Activated T-cell treated with anti-CD3 and anti-CD28 coated beads for 24 hours (primary cell): ENCODE results near the gene VIT.
"Not testable (repeated sequence)": the region's sequence is repeated elsewhere in the genome, so short reads cannot be mapped to it uniquely, and the experiment has no call there.

Source experiments
- DNase-seq: peaks from one replicate; pipeline ENCODE4 v3.0.0-alpha.2; 2020; ENCODE audit warnings: low read depth

Gene VIT

GRCh38 chr2:36808386-36809068, 112.0 kb downstream of the VIT start:
- no peak for DNase-seq

DNA sequence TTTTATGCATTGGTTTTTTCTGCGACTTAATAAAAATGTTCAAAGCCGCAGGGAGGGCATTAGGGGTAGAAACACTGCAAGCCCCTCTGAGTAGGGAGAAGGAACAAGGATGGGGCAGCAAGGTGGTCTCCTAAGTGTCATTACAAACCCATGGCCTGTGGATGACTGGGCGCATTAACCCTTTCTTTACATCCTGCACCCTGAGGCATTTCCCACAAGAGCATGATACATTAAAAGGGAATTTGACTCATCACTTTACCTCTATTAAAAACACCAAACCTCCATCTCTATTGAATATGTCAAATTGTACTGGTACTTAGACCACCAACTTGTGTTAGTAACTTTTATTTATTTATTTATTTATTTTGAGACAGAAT, 112.5 kb downstream of the VIT start:
- no peak for DNase-seq

DNA sequence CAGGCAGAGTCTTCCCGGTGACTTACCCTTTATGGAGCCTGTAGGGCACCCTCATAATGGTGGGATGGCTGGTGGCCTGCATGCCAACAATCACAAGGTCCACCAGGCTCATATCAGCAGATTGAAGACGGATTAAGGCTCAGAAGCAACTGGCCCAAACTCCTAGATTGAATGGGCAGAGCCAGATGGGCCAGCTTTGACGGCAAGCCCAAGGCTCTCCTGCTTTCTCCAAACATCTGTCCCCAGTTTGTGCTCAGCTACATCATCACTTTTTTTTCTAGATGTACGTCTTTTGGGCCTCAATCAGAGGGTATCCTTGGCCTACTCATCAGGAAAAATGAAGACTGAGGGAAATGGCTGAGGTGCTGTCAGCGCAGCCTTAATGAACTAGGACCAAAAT, 114.6 kb downstream of the VIT start:
- no peak for DNase-seq

DNA sequence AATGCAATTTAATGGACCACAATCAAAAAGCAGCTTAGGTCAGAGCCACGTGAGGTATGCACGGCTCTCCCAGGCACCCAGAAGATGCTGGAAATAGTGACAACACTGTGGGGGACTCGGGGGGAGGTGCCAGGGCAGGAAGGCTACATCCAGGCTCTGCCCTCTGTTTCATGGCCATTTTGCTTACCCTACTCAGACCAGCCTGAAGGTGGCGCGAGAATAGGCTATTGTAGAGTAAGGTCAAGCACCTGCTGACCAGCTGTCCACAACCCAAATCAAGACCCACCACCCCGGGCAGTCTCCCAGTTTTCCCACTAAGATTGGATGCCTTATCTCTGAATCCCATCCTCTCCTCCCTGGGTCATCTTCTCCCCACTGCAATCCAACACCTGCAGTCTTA, 115.7 kb downstream of the VIT start:
- no peak for DNase-seq

- no peak for DNase-seq
Measured at GRCh38 chr2:36818542-36818941, 122.0 kb downstream of the VIT start.

DNA sequence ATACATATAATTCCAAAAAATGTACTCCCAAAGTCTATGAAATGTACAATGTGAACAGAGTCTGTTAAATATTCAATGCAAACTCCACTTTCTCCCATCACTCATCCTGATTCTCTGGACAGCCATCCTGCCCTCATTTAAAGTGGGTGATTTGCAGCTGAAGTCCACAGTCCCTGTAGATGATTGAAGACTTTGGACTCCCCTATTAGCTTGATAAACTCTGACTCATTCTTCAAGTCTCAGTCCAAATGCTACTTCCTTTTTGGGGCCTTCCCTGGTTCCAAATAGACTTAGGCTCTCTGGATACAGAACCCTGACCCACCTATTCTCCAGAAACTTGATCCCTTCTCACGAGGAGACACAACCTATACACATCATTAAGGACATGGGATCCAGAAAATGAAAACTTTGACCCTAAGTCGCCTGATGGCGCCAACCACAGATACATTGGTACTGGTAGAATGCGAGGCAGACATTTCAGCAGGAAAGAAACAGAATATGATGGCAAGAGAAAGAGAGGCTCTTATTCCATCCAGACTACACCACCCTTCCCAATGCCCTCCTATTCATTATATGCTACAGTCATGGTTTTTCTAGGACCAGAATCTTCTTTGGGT, 122.7 kb downstream of the VIT start:
- no peak for DNase-seq

DNA sequence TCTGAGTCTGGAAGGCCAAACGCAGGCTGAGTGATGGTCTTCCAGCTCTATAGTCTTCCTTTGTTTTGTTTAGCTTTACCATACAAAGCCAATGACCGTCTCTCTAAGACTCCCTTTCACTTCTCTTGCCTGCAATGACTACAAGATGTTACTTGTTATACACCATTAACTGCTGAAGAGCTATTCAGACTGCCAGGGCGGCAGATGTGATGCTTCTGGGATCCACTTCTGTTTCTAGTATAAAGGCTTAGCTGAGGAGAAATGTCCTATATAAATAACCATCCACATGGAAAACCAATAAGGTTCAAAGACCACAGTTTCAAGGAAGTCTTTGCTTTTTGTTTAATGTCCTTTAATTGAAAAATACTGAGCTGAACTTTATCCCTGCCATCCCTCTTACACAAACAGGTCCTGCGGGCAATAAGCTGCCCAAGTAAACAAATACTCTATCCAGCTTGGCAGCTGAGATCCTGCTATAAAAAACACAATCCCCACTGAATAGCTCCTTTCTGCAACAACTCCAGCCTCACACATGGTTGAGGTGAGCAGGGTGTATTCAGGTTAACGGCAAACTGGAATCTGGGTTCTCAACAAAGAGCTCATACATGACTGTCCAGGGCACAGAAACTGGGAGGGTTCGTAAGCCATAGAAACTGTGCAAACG, 124.6 kb downstream of the VIT start:
- DNase-seq = no peak

DNA sequence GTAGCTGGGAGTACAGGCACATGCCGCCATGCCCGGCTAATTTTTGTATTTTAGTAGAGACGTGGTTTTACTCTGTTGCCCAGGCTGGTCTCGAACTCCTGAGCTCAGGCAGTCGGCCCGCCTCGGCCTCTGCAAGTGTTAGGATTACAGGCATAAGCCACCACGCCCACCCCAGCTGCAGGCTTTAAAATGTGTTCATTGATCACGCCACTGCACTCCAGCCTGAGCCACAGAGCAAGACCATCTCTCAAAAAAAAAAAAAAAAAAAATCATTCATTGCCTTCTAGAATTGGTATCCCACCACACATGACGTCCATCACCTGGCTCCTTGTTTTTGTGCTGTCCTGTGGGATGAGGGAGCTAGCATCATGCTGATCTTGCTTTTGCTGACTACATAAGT, 127.4 kb downstream of the VIT start:
- no peak for DNase-seq

DNA sequence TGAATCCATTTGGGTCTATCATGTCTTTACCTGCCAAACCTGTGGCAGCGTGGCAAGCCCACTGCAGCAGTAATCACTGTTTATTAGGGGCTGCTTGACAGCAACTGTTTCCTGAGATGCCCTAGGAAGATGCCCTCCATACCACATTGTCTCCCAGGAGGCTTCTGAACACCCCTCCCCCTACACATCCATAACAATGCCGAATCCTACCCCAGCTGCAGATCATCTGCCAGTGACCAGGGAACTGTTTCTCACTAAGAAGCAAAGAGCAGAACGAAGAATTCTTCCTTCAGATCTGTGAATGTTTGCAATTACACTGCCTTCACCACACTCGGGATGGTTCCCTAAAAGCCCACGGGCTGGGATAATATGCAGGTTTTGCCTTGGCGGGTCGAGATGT, 127.8 kb downstream of the VIT start:
- no peak for DNase-seq

GRCh38 chr2:36824683-36825082, 128.2 kb downstream of the VIT start:
- DNase-seq = not testable (repeated sequence)

GRCh38 chr2:36831185-36831584, 134.7 kb downstream of the VIT start:
- DNase-seq = no peak

GRCh38 chr2:36834203-36834602, 137.7 kb downstream of the VIT start:
- DNase-seq = no peak

- DNase-seq = no peak
Measured at GRCh38 chr2:36834731-36835524, 138.4 kb downstream of the VIT start.

DNA sequence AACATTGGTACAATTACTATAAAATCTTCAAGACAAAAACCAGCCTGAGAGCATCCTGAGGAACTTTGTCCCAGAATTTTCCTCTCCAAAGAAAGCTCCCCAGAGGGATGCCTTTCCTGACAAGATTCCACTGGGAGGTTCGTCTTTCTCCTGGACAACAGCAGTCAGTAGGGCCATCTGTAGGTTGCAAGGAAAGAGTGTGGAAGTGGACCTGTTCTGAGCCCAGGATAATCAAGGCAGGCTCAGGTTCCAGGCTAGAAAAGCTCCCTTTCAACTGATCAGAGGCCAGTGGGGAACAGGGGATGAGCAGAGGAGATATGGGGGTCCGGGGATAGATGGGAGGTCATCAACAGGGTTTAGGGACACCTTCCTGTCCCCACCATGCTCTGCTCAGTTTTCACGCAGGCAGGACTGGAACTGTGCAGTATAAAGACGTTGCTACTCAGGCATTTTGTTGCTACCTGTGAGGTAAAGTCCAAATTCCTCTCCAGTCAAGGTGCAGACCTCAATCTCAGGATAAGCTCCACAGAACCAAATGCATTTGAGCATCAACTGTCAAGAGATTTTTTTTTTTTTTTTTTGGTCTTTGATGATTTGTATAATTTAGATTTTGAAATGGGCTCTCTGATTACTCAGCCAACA, 143.6 kb downstream of the VIT start:
- no peak for DNase-seq

DNA sequence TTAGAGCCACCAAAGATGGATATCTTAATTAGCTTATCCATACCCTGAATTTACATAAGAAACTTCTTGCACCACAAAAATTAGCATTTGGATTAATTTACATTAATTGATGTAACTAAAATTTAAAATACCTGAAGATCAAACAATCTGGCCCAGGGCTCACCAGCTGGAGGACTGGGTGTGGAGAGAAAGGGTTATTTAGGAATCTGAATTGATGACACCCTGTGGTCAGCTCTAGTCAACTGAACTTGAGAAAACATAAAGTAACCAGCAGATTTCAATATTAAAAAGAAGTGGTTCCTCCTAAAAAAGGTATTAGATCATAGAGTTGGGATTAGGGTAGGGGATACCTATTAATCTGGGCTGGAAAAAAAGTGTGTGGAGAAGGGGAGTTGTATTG, 147.3 kb downstream of the VIT start:
- no peak for DNase-seq

DNA sequence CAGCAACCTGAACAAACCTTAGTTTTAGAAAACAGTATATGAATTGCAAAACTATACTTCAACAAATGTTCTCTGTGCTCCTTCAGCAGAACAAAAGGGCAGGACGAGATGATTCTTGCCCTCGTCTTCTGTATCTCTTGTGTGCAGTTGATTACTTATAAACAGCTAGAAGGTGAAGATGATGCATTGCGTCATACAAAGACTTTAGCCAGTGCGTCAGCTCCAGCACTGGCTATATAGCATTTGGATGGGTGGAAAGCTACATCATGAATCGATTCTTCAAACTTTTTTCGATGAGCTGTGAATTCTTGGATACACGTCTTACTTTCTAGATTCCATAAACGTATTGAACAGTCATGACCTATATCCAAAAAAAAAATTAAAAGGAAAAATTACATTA, 152.8 kb downstream of the VIT start:
- no peak for DNase-seq

DNA sequence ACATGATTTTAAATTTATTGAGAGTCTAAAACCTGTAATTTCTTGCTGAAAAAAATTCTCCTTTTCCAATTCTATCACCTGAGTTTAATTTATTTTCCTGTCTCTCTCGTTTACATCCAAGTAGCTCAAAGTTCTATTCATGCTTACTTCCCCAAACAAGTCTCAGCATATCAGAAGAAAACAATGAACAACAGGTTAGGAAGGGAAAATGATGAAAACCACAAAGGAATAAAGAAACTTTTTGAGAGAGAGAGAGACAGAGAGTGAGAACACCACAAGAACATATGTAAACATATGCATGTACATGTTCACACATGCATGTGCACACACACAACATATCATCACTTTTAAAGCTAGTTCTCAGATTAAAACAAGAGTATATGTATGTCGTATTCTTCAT, 157.7 kb downstream of the VIT start:
- no peak for DNase-seq

DNA sequence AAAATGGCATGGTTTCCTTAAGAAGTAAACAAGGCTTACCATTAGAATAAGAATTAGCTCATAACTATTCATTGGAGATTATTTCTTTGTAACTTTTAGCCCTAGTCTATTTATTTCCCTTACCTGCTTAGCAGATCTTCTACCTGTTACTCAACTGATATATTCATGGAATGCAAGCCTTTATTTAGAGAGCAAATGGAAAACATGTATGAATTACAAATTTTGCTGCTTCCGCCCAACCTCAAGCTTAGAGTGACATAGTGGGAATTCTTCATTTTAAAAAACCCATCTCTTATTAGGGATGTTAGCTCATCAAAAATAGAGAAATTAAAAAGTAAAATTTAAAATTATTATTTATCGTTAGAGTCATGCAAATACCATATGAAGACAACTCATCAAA, 158.9 kb downstream of the VIT start:
- no peak for DNase-seq

DNA sequence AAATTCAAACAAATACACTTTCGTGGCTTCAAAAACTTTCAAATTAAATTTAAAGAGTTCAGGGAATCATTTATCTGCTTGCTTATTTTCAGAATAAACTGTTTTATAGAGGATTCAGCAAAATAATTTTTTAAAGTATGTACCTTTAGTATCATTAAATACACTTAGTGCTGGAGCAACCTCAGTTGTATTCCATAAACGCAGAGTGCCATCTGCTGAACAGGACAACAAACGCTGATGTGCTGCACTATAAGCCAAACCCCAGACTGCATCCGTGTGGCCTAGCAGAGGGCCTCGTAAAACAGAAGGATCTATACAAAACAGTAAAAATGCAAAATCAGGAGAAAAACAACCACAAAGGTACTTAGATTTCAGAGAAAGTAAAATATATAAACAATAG, 161.2 kb downstream of the VIT start:
- DNase-seq = no peak

DNA sequence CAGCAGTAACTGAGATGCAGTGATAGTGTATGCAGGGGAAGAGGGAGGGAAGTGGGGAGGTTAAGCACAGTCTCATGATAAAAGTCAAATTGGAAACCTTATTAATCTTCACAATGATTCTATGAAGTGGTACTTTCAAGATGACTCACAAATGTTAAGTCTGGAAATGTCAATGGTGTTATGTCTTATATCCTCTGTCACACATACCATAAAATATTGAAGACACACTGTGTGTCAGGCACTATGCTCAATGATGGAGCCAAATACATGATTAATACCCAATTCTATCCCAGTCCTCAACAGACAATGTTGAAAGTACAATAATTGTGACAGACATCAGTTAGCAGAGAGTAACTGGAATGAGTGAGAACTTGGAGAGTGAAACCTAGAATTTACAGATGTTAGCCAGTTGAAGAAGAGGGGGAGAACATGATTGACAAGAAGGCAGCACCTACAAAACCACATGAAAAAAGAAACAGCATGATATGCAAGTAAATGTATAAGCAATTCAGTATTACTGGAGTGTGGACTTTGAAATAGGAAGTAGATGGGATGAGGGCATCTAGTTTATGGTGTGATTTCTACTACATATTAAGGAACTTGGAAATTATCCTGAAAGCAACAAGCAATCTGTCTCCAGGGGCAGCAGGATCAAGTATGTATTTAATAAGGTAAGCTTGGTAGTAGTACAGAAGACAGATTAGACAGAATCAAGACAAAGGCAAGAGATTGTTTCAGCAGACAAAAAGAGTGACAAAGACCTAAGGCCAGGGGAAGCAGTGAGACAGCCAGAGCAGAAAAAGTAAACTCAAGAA, 162.3 kb downstream of the VIT start:
- no peak for DNase-seq

DNA sequence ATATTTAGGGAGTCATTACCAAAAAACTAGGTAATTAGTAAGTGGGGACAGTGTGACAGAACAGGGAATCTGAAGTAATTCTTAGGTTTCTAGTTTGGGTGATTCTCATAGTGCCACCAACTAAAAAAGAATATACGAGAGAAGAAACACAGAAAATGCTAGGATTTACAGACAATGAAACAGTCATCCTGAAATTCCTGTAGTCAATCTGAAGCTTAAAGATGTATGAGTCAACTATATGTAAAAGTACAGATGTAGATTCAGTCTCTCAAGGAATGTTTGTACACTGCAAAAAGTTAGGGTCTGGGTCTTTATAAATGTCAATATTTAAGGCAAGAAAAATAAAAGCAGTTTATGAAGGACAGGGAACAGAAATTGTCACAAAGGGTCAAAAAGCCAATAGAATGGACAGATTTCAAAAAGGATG, 162.9 kb downstream of the VIT start:
- no peak for DNase-seq

GRCh38 chr2:36861896-36862295, 165.4 kb downstream of the VIT start:
- no peak for DNase-seq
